MV-4-11 (cell line): ENCODE data around the gene NPLOC4.
A peak's percentile ranks its signal among the peaks of the same experiment; 100 is the strongest.

Experiments
- DNase-seq: peaks from one replicate; lab custom pipeline; 2025; lab: John Stamatoyannopoulos, UW

Gene NPLOC4

DNA sequence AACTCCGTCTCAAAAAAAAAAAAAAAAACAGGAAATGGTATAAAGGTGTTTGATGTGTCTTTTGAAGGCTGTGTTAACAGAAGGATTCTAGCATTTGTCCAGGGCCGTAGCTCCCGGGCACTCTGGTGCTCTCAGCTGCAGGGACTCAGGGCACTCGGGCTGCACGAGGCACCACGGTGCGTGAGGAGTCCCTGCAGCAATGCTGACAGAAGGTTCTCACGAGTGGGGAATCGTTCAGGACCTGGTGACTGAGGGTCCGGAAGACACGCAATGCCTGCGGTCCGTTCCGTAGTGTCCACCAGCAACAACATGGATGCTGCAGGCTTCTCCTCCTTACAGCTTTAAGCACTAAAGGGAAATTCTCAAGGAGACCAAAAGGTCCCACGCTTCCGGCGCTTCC, 72.1 kb downstream of the NPLOC4 start:
- DNase-seq, result peak; percentile 54

DNA sequence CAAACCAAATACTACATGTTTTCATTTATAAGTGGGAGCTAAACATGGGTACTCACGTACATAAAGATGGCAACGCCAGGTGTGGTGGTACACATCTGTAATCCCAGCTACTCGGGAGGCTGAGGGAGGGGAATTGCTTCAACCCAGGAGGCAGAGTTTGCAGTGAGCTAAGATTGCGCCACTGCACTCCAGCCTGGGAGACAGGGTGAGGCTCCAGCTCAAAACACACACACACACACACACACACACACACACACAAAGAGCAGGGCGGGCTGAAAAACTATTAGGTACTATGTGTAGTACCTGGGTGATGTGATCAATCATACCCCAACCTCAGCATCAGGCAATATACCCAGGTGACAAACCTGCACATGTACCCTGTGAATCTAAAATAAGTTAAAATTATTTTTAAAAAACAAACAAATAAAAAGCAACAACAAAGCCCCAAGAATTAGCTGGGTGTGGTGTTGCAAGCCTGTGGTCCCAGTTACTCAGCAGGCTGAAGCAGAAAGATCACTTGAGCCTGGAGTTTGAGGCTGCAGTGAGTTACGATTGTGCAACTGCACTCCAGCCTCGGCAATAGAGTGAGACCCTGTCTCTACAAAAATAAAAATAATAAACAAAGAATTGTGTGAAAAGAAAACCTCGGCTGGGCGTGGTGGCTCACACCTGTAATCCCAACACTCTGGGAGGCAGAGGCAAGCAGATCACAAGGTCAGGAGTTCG, 72.9 kb downstream of the NPLOC4 start:
- peak; percentile 92 for DNase-seq

DNA sequence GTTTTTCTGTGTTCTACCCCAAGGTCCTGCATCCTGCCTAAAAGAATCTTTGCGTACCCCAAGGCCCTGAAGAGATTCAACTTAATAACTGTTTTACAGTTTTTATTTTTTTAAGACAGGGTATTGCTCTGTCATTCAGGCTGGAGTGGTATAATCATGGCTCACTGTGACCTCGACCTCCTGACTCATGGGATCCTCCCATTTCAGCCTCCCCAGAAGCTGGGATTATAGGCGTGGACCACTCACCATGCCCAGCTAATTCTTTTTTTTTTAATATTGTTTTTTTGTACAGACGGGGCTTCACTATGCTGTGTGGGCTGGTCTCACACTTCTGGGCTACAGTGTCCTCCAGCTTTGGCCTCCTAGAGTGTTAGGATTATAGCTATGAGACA, 75.4 kb downstream of the NPLOC4 start:
- DNase-seq, result no peak

DNA sequence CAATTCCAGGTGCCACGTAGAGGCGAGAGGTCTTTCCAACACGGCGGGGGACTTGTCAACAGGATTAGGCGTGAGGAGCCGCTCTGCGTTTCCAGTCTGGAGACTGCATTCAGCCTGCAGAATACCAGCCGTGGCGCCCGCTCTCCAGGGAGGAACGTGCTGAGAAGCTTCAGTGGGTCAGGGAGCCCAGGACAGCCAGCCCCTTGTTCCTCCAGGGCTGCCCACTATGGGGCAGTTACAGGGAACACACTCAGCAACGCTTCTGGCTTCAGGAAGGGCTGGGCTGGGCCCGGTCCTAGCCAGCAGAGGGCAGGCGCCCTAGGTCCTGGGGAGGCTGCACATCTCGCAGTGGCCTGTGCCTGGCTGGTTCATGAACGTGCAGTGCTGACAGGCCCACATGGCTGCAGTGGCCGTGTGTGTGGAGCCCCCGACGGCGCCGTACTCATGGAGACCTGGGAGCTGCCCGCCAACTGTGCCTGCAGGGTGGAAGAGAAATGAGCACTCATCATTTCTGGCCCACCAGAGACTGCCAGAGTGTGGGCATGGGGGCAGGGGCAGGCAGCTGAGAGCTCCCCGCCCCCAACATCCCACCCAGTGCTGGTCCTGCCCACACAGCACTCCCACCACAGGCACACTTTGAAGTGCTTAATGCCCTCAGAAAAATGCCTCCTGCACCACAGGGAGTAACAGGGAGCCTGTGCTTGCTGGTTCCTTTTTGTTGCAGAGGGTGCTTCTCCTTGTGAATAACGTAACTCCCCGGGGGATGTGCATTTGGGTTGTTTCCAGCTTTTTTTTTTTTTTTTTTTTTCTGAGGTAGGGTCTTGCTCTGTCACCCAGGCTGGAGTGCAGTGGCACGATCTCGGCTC, 77.7 kb downstream of the NPLOC4 start:
- peak; percentile 62 for DNase-seq

DNA sequence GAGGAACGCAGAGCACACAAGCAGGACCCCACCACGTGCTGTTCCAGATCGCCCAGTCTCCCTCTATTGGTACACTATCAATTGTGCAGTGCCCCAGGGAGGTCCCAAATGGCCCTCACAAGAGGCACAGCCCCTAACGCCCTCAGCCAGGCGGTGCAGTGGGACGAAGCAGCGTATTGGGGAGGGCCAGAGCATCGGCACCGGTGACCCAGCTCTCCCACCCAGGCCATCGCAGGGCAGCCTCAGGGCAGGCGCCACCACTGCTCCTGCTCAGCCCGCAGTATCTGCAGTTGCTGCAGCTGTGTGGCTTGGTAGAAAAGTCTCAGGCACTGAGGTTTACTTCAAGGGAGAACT, 78.8 kb downstream of the NPLOC4 start:
- no peak for DNase-seq

DNA sequence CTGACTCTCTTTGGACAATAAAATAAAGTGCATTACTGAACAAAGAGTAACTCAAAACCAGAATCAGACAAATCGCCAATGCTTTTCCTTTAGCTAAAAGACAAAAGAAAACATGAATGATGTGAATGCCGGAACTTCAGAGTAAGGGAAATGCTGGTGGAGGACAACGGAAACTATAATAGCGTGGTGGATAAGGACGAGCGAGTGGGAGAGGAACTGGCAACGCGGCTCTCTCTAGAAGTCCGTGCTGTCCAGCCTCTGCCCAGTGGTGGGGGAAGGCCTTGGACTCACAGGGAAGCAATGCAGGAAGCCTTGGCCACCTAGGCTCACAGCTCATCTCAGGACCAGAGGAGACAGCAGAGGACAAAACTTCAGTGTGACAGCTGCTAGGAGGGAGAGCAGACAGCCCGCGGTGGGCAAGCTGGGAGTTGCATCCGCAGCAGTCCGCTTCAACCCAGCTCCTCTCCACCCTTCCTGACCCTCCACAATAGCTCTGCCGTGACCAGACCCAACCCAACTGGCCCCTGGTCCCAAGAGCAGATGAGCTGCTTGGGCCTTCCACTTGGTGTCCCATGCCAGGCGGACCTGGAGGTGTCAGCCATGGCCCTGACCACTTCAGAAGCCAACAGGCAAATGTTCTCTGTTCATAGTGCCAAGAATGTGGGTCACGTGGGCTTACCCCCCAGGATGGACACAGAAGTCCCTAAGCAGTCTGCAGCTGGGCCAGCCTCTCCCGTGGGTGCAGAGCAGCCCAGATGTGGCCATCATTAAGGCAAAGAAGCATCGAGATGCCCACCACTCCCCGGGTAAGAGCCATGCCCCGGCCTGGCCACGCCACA, 79.4 kb downstream of the NPLOC4 start:
- DNase-seq, result no peak

DNA sequence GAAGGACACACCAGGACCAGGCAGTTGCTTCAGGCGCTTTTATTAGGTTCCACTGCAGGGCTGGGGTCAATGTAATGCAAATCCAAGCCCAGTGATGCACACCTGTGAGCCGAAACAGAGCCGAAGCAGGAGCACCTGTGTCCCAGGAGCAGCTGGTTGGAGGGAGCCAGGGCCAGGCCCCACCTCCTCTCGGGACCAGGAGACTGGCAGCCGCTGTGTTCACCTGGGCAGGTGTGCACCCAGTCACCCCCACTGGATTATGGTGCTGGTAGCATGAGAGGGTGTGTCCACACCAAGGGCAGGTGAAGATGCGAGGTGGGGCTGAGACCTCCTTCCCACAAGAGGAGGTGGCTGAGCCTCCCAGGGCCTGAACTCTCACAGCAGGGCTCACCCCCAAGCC, 80.0 kb downstream of the NPLOC4 start:
- no peak for DNase-seq

DNA sequence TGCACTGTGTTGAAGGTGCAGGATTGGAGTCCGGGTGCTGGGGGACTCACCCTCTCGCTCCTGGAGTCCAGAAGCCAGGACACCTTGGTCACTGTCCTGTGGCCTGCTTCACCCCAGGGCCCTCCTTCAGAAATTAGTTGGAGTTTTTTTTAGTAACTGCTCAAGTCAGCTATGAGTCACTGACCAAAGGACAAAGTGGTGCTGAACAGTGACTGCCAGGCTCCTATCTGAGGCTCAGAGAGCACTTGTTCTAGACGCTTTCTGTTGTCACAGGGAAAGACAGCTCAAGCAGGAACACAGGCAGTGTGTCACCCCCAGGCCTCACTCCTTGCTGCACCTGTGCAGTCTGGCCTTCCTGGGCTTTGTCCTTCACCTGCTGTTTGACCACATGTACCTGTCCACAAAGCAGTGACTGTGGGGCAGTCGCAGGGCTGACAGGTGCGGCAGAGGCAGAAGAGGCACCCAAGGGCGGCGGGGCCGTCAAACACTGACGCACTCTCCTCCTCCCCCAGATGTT, 80.7 kb downstream of the NPLOC4 start:
- DNase-seq, result peak; percentile 81

DNA sequence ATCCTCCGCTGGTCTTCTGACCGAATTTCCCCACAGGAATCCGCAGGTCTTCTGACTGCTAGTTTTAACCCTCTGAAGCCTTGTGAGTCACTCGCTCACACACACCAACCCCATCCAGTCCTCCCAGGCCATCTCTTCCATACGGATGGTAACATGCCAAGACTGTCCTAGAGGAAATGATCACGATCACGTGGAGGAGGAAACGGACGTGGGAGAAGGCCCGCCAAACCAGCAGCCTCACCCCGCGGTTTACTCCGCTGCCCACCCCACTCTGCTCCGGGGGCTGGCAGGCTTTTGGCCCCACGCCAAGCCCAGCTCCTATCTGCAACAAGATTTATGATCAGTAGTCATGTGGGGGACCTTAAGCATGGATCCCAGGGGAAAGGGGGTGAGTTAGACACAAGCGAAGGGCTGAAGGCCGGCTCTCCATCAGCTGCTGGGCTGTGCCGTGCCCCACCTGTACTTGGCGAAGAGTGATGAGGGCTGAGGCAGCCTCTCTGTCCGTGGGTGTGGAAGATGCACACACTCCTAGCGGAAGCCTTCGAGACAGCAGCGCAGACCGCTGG, 83.2 kb downstream of the NPLOC4 start:
- DNase-seq, result peak; percentile 65

DNA sequence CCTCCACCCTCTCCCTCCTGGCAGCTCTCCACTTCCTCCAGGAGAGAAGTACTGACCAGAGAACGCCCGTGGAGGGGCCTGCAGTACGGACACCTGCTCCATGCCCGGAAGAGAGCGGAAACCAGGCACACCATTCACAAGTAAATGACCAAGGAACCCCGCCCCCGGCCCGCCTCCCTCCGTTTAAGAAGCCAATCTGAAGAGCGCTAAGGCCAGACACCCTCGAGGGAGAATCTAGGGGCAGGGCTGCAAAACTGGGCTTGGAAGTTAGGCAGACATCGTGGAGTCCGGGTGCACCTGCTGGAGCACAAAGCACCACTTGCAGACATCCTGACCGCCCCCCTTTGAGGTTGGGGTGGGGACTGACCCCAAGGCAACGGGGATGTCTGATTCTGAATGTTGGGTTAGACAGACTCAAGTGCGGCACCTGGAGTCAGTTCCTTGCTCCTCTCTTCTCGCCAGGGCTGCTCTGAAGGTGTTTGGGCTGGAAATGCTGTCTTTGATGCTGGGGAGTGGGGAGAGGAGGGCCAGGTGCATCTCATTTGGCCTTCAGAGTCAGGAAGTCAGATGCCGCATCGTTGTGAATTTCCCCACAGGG, 83.8 kb downstream of the NPLOC4 start:
- peak; percentile 85 for DNase-seq

DNA sequence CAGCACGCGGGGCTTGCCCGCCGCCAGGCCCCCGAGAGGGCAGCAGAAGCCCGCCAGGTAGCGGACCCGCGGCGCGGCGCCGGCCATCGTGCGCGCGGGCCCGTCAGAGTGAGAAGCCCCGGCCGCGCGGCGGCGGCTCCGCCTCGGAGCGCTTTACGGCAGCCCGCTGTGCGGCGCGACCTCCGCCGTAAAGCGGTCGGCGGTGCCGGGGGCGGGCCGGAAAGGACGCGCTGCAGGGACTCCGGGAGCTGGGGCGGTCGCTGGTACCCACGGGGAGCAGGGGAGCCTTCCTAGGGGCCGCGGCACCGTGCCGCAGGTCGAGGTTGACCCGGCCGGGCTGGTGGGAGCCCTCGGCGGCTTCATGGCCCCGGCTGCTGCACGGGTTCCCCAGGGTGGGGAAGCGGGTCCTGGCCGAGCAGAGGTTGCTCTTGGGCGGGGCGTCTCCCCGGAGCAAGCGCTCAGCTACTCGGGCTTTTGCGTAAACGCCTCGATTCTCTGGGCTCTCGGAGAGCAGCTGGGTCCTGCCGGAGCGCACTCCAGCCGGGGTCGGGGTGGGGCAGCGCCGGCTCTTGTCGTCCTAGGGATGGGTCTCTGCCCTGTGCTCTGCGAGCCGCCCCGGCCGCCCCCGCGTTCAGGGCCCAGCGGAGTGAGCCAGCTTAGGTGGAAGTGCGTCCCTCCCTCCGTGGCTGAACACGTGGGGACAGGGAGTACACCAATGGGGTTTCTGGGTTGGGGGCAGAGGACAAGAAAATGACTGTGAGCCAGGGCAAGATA, 84.5 kb downstream of the NPLOC4 start, which contains the start of gene FAAP100:
Gene FAAP100 (minus strand): TSS at position 110 of the 774 bp plus-strand sequence. CDS start 23 bp downstream, at position 87.
- peak; percentile 68 for DNase-seq

DNA sequence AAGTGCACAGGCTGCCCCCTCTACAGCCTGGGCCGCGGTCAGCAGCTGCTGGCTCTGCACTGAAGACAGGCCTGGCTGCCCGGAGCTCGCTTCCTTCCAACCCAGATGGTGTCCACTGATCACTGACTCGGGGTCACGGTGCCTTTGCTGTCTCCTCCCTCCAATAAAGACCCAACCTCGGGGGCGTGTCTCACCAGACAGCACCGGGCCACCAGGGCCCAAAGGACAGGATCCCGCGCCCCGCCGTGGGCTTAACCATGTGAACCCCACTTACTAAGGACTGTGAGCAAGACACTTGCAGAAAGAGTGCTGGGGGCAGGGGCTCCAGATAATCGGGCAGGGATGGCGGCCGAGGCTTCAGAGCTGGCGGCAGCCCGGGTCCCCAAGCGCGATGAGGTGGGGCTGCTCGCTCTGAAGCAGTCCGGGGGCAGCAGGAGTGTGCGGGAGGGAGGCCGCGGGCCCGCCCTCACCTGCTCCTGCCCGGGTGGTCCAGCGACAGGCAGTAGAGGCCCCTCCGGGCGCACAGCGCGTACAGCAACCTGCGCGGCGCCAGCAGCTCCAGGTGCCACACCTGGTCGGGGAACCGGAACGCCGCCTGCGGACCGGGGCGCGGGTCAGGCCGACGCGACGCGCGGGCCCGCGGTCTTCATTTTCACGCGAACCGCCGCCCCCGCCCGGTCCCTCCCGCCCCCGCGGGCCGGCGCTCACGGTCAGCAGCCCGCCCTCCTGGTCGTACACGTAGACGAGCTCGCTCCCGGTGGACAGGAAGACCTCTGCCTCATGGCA, 85.3 kb downstream of the NPLOC4 start:
- no peak for DNase-seq

DNA sequence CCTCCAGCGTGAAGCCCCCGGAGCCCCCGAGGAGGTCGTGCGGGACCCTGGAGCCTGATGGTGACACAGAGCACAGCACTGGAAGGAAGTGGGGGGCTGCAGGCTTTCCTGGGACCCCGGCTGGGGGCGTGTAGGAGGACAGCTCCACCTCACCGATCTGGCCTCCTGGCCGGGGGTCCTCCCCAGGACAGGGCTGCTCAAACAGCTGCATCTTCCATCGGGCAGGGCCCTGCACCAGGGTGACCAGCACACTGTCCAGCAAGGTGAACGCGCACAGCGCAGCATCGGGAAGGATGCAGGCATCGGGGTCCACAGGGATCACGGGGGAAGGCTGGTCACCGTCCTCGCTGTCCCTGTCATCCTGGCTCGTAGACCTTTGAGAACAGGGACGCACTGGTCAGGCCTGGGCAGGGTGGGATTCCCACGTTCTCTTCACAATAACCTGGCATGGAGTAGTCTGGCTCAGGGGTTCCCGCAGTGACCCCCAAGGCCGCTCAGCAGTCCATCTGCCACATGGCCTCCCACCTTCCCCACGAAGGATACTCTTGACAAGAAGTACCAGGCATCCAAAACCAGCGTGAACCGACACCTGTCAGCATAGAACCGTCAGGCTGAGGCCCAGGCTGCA, 86.0 kb downstream of the NPLOC4 start:
- DNase-seq, result no peak

DNA sequence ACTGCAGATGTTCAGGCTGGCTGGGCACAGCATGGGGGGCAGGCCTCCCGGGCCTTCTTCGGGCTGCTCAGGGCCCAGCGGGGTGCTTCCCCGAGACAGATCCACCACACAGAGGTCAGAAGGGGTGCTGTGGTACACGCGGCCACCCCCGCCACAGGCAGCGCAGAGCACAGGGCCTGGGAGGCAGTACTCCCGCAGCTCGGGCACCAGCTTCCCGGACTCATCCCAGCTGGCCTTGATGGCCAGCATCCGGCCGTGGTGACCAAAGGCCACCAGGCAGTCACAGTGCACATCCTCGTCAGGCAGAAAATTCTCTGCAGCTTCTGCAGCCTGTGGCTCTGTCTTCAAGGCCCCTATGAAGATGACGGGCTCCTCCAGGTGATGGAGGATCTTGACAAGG, 86.6 kb downstream of the NPLOC4 start:
- no peak for DNase-seq

DNA sequence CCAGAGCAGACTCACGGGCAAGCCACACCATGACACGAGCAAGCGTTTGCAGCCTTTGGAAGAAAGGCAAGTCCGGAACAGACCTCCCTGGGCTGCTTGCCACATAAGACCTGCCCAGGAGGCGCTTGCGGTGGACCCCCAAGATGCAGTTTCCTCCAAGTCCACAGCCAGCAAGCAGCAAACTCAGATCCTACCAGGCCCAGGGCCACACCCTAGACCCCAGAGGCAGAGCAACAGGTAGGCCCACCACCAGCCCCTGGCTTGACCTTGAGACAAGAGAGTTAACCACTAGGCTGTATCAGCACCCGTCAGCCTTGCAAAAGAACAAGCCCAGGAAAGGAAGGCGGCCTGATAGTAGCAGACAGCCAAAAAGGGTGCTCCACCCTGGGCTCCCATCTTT, 87.1 kb downstream of the NPLOC4 start:
- DNase-seq, result no peak

DNA sequence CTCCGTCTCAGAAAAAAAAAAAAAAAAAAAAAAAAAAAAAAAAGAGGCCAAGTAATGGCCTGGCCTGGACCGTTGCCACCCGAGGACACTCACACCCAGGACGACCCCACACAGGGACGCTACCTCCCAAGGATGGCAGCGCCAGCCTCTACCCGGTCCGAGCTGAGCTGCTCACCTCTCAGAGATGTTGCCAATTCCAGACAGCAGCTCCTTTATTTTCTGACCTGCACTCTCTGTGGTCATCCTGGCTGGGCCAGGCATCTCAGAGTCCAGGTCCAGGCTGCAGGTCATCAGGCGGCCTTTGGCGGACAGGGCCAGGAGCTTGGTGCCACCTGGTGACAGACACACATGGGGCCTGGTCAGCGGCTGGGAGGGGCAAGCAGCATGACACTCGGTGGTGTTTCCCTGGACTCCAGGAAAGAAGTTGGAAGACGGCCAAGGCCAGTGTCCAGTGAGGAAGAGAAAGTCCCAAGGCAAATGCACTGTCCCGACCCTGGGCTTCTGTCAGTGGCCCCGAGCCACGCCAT, 87.8 kb downstream of the NPLOC4 start:
- no peak for DNase-seq

DNA sequence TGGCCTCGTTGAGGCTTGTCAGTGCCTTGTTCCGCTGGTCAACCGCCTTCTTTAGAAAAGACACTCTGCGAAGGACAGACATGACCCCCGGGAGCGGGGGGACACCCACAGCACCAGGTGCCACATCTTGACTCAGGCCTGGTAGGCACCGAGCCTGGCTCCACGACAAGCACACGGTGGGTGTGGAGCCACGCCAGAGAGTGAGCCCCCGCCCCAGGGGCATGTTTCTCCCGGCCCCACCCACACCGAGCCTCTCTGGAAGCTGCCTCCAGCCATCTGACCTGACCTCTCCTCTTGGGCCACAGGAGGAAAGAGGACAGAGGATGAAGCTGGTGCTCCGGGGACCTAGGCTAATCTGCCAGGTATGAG, 89.3 kb downstream of the NPLOC4 start:
- DNase-seq, result no peak

DNA sequence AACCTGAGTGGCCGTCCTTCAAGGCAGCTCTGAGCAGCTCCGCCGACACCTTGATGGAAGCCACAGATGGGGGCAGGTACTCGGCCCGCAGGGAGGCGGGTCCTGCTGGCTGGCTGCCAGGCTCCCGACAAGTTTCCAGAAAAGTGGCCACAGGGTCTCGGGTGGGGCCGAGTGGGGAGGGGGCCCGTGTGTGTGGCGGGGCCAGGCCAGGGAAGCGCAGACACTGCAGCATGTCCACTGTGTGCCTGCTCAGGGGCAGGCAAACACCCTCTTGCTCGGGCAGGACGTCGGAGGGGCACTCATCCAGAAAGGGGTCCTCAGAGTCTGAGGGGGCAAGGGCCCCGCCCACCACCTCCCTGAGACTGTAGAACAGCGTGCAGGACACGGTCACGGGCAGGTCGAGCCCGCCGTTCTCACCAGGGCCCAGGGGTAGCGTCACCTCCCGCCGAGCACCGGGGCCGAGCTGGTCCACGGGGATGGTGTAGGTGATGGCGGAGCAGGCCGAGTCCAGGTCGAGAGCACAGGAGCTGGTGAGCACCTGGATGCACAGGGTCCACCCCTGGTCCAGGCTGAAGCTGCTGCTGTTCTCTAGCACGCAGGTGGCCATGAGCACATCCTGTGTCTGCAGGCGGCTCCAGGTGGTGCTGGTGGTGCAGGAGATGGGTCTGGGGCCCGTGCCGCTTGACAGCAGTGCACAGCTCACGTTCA, 89.9 kb downstream of the NPLOC4 start:
- DNase-seq, result no peak
